CD4-positive, alpha-beta T cell (primary cell): ENCODE results near the gene TRPM1. TPM values are rescaled to one million over a fixed set of nuclear protein-coding genes. Genes with fewer than 3 reads are reported as not detected.

Source experiments
- ATAC-seq: fragments of 200-7000 bp; cut with Tn5 transposase; one replicate; pipeline ENCODE4 v1.10.0; 2022; ENCODE audit warnings: mild to moderate bottlenecking; ENCODE audit not compliant: poor library complexity
- CTCF ChIA-PET: fragments of 350-600 bp; sonication (Branson Sonifier 250); formaldehyde crosslinking; loops from one replicate; lab custom pipeline; 2021; ENCODE audit warnings: antibody characterized with exemption, inconsistent platforms; lab: Charles Lee
- POLR2A ChIA-PET: fragments of 350-600 bp; sonication (Branson Sonifier 250); formaldehyde crosslinking; loops from one replicate; lab custom pipeline; 2021; ENCODE audit warnings: antibody characterized with exemption, inconsistent platforms; lab: Charles Lee
- DNase-seq, 14 experiments: peaks; one replicate each; pipeline ENCODE4 v3.0.0-alpha.2; 2013 to 2020; ENCODE audit warnings: mixed read lengths in 2 of 14
- H3K27ac ChIP-seq, 2 donors: one replicate each; pipeline versions ENCODE4 v1.5.1 to v1.7.0; 2013; ENCODE audit warnings: low read length in 2 of 2, low read depth in 1 of 2, mild to moderate bottlenecking in 1 of 2
- H3K27me3 ChIP-seq, 2 experiments: 1 replicate in 1 of 2; 2 replicates in 1 of 2; pipeline versions ENCODE4 v1.6.1 to v1.7.0; 2013; ENCODE audit warnings: low read length in 2 of 2, control low read depth in 1 of 2, mild to moderate bottlenecking in 1 of 2, moderate library complexity in 1 of 2; ENCODE audit not compliant: insufficient read depth in 2 of 2, control insufficient read depth in 1 of 2
- H3K36me3 ChIP-seq: one replicate; pipeline ENCODE4 v1.6.1; 2013; ENCODE audit warnings: low read length, control low read depth; ENCODE audit not compliant: insufficient read depth
- H3K4me1 ChIP-seq: one replicate; pipeline ENCODE4 v1.6.1; 2013; ENCODE audit warnings: low read length, control low read depth; ENCODE audit not compliant: insufficient read depth
- H3K4me3 ChIP-seq: one replicate; pipeline ENCODE4 v1.5.1; 2013; ENCODE audit warnings: mild to moderate bottlenecking, low read length, moderate library complexity
- H3K9me3 ChIP-seq, 2 experiments: 1 replicate in 1 of 2; 2 replicates in 1 of 2; pipeline versions ENCODE4 v1.6.1 to v1.7.0; 2013; ENCODE audit warnings: low read length in 2 of 2, mild to moderate bottlenecking in 2 of 2, control low read depth in 1 of 2, moderate library complexity in 1 of 2; ENCODE audit not compliant: control insufficient read depth in 1 of 2, insufficient read depth in 1 of 2
- H3K27ac Mint-ChIP-seq: one replicate; pipeline ENCODE4 v1.8.0; 2020; ENCODE audit warnings: mixed read lengths
- H3K27me3 Mint-ChIP-seq: one replicate; pipeline ENCODE4 v1.8.0; 2021; ENCODE audit warnings: mixed read lengths
- H3K36me3 Mint-ChIP-seq: one replicate; pipeline ENCODE4 v1.8.0; 2021; ENCODE audit warnings: low read depth, mixed read lengths
- H3K4me1 Mint-ChIP-seq: one replicate; pipeline ENCODE4 v1.8.0; 2021; ENCODE audit warnings: low read depth, mixed read lengths
- H3K4me3 Mint-ChIP-seq: one replicate; pipeline ENCODE4 v1.8.0; 2020; ENCODE audit warnings: mild to moderate bottlenecking, mixed read lengths
- H3K9me3 Mint-ChIP-seq: one replicate; pipeline ENCODE4 v1.8.0; 2020; ENCODE audit warnings: mixed read lengths
- intact Hi-C, 2 experiments: fragments of 100-400 bp; cut with DNase I in 1 of 2; cut with micrococcal nuclease in 1 of 2; formaldehyde crosslinking; loops; one replicate each; pipeline versions ENCODE4 v1.15.1 to v1.9.0; 2023 to 2025; cut with DNase I, micrococcal nuclease
- total RNA-seq, 174 experiments: library from RNA in 2 of 174; stranded (reverse) in 2 of 174; gene quantifications; one replicate each; pipeline ENCODE4 v1.2.3 and lab custom pipeline; 2021 to 2026
- TF ChIP-seq, protein P1 (sequence below): fragments of 200-600 bp; IDR thresholded peaks from one replicate; pipeline ENCODE4 v1.8.0; 2022; ENCODE audit warnings: antibody characterized with exemption, mild to moderate bottlenecking

The TRPM1 gene
- total RNA-seq, 2 experiments from 2014 or later = not detected

DNA sequence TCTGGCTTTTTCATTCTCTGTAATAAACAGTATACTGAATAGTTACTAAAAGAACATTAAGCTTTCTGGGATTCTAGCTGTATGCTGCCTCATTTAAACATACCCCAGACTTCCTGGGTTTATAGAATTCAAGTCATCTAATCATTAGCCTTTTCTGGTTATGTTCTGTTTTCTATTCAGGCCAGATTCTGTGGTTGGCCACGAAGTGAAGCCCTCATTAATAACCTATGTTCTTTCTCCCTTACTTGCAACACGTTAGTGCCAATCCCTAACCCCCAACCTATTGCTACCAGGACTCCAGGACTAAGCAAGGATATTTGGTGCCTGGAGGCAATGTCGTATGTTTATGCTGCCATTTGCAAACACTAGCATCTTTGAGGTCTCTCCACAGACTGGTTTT, 81.5 kb downstream of the TRPM1 start:
- Mint-ChIP-seq H3K4me1 (peaks cover 5% of the 10 kb centered on the region), H3K9me3 (no peaks in the 10 kb centered on the region), H3K27me3 (peaks cover 16% of the 10 kb centered on the region), H3K27ac (no peak overlapping the region), H3K4me3 (no peak overlapping the region), H3K36me3 (no peaks in the 10 kb centered on the region)
- Histone ChIP-seq H3K27me3 (no peaks in the 10 kb centered on the region), H3K27ac (no peak overlapping the region), H3K4me1 (no peaks in the 10 kb centered on the region), H3K36me3 (no peaks in the 10 kb centered on the region), H3K4me3 (no peak overlapping the region), H3K9me3 (no peaks in the 10 kb centered on the region)
- POLR2A ChIA-PET = no interaction called here
- intact Hi-C loops = loop anchor here in 1 of 2 experiments (5.0 kb wide), 1 partner anchor 48 kb away; no protein-coding TSS in a partner anchor
- TF ChIP-seq, protein P1, sequence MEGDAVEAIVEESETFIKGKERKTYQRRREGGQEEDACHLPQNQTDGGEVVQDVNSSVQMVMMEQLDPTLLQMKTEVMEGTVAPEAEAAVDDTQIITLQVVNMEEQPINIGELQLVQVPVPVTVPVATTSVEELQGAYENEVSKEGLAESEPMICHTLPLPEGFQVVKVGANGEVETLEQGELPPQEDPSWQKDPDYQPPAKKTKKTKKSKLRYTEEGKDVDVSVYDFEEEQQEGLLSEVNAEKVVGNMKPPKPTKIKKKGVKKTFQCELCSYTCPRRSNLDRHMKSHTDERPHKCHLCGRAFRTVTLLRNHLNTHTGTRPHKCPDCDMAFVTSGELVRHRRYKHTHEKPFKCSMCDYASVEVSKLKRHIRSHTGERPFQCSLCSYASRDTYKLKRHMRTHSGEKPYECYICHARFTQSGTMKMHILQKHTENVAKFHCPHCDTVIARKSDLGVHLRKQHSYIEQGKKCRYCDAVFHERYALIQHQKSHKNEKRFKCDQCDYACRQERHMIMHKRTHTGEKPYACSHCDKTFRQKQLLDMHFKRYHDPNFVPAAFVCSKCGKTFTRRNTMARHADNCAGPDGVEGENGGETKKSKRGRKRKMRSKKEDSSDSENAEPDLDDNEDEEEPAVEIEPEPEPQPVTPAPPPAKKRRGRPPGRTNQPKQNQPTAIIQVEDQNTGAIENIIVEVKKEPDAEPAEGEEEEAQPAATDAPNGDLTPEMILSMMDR = no peak
- CTCF ChIA-PET = no interaction called here
- no peak for DNase-seq
- no peak for ATAC-seq

DNA sequence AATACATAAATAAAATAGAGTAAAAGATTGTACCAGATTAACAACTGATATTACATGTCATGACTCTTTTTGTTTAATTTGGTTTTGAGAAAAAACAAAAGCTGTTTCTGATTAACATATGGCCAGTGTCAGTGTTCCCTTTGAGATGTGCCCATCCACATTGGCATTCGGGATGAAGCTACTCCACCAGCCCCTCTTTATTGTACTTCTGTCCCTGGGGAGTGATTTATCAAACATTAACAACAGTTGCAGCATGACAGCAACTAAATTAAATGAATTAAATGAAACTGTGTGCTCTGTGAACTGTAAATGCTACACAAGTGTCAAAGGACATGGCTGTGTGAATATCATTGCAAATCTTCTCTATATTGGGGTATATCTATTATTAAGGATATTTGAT, 84.2 kb downstream of the TRPM1 start:
- Mint-ChIP-seq H3K9me3 (peaks cover 4% of the 10 kb centered on the region), H3K4me1 (peaks cover 20% of the 10 kb centered on the region), H3K36me3 (peaks cover 8% of the 10 kb centered on the region), H3K27me3 (peaks cover 4% of the 10 kb centered on the region), H3K4me3 (no peak overlapping the region), H3K27ac (no peak overlapping the region)
- TF ChIP-seq, protein P1 = no peak
- ChIA-PET POLR2A (no interaction called here), CTCF (no interaction called here)
- intact Hi-C loops = loop anchor here in 1 of 2 experiments (5.0 kb wide), 1 partner anchor 45 kb away; no protein-coding TSS in a partner anchor
- H3K27ac ChIP-seq = no peak overlapping the region
- H3K9me3 ChIP-seq = peaks cover 5 to 8% of the 10 kb centered on the region in 2 experiments
- ATAC-seq (no peak), DNase-seq (no peak)
- H3K27me3 ChIP-seq = no peaks in the 10 kb centered on the region
- no peaks in the 10 kb centered on the region for H3K4me1 ChIP-seq
- no peaks in the 10 kb centered on the region for H3K36me3 ChIP-seq
- H3K4me3 ChIP-seq = no peak overlapping the region

DNA sequence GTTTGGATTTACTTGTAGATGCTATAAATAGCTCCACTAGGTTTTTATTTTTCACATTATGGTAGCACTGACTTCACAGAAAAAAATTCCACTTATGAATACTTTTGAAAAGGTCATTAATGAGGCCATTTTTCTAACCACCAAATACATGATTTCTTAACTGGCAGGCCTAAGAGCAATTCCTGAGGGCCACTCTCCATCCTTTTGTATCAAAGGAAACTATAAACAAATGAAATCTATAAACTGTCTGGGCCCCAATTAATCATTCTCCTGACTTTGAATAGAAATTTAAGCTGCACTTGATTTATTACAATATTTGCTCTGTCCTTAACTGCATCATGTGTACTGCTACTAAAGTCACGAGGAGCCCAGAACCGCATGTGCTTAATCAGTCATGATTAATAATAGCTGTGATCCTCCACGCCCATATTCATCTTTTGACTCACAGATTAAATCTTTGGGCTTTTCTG, 85.0 kb downstream of the TRPM1 start:
- POLR2A ChIA-PET = interaction anchor here (3.6 kb wide), 1 partner anchor 25 kb away, joined by 24 read pairs; the partner anchor contains the start of gene MTMR10
- Histone ChIP-seq H3K36me3 (no peaks in the 10 kb centered on the region), H3K27ac (no peak overlapping the region), H3K27me3 (no peaks in the 10 kb centered on the region), H3K9me3 (peaks cover 8 to 11% of the 10 kb centered on the region in 2 experiments), H3K4me3 (no peak overlapping the region), H3K4me1 (no peaks in the 10 kb centered on the region)
- Mint-ChIP-seq H3K4me1 (peaks cover 20% of the 10 kb centered on the region), H3K27ac (no peak overlapping the region), H3K4me3 (no peak overlapping the region), H3K36me3 (peaks cover 9% of the 10 kb centered on the region), H3K9me3 (peaks cover 9% of the 10 kb centered on the region), H3K27me3 (peaks cover 8% of the 10 kb centered on the region)
- intact Hi-C loops = loop anchor here in 1 of 2 experiments (5.0 kb wide), 1 partner anchor 44 kb away; no protein-coding TSS in a partner anchor
- no peak for ATAC-seq
- no peak for DNase-seq
- CTCF ChIA-PET = interaction anchor here (0.6 kb wide), 1 partner anchor 11 kb away, joined by 3 read pairs; no protein-coding TSS in a partner anchor
- TF ChIP-seq, protein P1 = no peak
